GM18907 (cell line): ENCODE data around the gene ZNF785.

Experiments used
- ATAC-seq: cut with Tn5 transposase; IDR thresholded peaks from one replicate; pipeline ENCODE4 v1.9.1; 2021; ENCODE audit warnings: mild to moderate bottlenecking, moderate library complexity; ENCODE audit not compliant: unreplicated experiment

Gene ZNF785

DNA sequence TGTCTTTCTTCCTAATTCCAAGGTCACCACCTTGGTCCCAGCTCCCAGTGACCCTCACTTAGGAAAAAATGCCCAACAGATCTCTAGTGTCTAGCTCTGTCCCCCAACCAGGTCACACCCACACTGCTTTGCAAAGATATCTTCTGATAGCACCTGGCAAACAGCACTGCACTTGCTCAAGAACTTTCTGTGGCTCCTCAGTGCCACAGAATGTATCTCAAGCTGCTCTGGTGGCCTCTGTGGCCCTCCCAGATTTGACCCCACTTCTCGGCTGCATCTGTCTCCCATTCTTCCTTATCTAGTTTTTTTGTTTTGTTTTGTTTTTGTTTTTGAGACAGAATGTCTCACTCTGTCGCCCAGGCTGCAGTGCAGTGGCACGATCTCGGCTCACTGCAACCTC lies 19.0 kb downstream of the ZNF785 start:
- ATAC-seq = no peak

DNA sequence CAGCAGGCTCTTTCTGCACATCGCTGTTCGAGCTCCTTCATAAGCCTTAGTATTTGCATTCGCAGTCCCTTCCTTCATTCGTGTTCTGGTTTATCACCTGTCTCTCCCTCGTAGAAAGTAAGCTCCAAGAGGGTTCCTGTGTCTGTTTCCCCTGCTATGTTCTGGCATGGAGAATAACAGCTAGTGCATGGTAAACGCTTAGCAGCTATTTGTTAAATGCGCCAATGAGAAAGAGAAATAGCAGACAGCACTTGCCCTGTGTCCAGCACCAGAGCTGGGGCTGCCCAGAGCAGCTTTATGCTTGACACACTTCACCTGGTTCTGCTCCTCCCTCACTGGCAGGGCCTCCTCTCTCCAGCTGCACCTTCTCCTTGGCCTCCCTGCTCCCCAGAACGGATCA lies 19.5 kb downstream of the ZNF785 start:
- no peak for ATAC-seq

DNA sequence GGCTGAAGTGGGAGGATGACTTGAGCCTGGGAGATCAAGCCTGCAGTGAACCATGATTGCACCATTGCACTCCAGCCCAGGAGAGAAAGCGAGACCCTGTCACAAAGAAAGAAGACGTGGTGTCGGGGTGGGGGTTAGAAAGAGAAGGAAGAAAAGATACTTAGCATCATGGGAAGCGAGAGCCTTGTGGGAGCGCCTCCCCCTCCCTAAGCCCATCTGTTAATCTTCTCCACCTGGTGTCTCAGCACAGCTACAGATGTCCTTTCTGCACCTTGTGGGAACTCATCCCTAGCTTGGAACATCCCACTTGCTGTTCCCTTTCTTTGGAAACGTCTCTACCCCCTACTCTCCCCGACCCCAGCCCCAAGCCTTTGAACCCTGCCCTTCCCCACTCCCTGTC lies 20.0 kb downstream of the ZNF785 start:
- ATAC-seq = no peak

DNA sequence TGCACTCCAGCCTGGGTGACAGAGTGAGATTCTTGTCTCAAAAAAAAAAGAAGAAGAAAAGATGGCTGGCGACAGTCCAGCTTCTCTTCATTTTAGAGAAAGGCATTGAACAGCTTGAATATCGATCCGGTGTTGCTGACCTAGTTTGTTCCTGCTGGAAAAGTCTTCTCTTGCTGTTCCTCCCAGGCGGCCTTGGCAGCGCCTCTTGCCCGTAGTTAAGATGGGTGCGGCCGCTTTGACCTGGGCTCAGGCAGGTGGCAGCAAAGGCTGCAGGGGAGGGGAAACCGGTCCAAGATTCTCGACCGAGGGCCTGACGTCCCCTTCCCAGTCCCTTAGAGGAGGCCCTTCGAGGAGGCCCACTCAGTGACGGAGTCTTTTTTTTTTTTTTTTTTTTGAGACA lies 23.5 kb downstream of the ZNF785 start:
- ATAC-seq = no peak

DNA sequence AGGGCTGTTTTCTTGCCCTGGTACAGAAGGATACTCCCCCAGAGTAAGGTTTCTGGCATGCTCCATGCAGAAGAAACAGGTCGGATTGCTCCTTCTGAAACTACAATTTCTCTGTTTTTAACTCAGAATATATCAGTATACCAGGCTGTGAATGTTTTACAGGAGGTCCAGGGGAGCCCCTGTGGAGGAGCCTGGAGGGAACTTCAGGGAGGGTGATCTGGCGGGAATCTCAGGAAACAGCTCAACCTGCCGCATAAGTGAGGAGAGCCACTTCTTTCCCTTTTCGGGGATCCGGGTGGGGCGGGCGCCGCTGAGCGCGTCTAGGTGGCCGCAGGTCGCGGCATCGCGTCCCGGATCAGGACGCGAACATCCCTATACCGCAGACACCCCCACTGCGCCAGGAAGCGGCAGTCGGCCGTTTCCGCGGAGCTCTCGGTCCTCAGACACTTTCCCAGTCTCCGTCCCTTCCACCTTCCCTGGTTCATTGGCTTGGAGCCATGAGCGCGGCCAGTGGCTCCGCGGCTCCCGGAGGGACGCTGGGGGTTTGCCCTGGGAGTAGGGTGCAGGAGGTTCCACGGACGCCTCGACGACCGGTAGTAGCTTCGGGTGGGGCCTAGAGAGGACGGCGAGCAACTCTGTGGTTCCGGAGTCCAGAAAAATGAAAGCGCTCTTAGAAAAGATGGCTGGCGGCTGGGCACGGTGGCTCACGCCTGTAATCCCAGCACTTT lies 24.2 kb downstream of the ZNF785 start:
- ATAC-seq = no peak

DNA sequence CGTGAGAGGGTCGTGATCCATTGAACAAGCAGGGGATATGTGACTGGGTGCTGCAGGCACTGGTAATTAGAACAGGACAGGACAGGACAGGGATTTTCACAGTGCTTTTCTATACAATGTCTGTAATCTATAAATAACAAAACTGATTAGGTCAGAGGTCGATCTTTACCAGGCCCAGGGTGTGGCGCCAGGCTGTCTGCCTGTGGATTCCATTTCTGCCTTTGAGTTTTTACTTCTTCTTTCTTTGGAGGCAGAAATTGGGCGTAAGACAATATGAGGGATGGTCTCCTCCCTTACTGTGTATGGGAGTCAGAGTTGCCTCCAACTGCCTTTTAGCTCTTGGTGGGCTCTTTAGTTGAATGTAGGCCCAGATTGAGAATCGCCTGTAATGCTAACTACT lies 25.8 kb downstream of the ZNF785 start:
- no peak for ATAC-seq

DNA sequence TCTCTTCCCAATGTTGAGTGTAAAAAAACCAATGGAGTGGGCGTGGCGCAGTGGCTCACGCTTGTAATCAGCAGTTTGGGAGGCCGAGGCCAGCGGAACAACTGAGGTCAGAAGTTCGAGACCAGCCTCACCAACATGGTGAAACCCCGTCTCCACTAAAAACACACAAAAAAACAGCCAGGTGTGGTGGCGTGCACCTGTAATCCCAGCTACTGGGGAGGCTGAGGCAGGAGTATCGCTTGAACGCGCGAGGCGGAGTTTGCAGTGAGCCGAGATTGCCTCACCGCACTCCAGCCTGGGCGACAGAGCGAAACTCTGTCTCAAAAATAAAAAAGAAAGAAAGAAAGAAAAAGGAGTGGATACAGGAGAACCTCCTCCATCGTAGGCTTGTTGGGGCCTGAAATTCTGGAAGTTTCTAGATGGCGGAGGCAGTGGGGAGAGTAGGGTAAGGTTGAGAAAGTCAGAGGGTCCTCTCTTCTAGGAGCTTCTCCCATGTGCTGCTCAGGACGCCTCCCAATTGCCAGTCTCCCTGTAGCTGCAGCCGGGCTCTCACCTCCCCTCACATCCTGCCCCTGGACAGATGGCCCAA lies 26.6 kb downstream of the ZNF785 start:
- ATAC-seq = no peak

DNA sequence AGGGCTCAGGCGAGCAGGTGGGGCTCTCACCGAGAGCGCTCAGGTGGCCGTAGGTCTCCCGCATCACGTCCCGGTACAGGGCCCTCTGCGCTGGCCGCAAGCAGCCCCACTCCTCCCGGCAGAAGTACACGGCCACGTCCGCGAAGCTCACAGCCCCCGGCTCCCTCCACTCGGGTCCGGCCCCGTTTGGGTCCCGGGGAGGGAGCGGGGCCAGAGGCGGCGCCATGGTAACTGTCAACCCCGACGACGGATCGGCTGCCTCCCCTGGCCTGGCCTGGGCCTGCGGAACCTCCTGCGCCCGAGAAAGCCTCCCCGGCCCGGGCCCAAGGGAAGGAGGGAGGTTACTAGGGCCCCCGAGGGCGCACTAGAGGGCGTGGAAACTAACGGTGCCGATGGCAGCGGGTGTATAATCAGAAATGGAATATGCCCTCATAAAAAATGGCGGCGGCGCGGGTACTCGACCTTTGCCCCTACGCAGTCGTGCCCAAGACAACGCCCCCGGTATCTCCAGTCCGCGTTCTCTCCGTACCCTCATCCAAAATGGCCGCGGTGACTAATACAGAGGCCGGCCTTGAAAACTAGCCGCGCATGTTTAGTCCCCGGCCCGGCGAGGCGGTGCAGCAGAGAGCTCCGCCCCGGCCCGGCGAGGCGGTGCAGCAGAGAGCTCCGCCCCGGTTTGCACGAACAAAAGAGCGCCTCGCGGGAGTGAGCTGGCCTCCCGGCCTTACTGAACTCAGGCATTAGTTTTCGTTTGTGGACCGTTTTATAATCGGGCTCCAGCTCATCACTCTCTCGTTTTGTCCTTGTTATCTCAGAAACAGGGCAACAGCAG lies 27.3 kb downstream of the ZNF785 start, which contains the start of gene ZNF764:
ZNF764 (minus strand) TSS at position 418 of the 832 bp plus-strand sequence; CDS start at position 226, 192 bp downstream.
- ATAC-seq = peak; percentile 89

DNA sequence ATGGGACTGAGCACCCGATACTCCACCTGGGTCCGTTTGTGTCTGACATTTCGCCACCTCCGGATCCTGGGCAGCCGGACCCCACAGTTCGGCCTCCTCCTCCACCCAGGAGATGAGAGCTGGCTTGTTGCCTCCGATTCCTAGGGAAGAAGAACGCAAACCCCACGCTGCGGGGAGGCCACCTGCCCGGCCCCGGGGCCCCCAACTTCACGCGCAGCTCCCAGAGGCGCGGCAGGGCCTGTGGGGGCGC lies 27.9 kb downstream of the ZNF785 start:
- ATAC-seq = no peak

DNA sequence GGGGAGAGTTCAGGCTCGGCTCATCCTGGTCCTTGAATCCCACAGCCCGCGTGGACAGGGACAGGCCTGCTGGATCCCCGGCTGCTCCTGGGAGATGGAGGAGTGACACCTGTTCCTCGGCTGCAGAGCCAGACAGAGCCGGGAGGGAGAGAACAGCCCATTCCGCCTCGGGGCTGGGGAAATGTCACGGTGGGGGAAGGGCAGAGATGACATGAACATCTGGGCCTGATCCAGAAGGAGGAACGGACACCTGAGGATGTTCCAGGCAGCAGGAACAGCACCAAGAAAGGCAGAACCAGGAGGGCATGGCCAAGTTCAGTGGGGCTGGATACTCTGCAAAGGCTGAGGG lies 29.4 kb downstream of the ZNF785 start:
- no peak for ATAC-seq

DNA sequence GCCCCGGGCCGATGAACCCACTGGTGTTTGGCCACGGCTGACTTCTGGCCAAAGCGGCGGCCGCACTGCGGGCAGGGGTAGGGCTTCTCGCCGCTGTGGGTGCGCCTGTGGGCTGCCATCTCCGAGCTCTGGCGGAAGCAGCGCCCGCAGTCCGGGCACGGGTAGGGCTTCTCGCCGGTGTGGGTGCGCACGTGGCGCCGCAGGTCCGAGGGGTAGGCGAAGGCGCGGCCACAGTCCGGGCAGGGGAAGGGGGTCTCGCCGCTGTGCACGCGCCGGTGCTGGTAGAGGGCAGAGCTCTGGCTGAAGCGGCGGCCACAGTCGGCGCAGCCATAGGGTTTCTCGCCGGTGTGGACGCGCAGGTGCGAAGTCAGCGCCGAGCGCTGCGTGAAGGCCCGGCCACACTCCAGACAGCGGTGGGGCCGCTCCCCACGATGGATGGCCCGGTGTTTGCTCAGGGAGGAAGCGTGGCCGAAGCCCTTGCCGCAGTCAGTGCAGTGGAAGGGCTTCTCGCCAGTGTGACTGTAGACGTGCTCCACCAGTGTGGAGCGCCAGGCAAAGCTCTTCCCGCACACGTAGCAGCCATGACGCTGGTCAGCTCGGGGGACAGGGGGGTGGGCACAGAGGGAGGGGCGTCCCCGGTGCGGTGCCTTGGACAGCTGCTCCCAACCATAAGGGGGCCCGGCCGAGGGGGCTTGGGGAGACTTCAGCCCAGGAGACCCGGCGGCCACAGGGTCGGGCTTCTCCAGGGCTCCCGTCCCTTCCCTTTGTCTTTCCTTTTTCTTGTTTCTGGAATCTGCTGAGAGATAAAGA lies 30.0 kb downstream of the ZNF785 start:
- ATAC-seq = no peak

DNA sequence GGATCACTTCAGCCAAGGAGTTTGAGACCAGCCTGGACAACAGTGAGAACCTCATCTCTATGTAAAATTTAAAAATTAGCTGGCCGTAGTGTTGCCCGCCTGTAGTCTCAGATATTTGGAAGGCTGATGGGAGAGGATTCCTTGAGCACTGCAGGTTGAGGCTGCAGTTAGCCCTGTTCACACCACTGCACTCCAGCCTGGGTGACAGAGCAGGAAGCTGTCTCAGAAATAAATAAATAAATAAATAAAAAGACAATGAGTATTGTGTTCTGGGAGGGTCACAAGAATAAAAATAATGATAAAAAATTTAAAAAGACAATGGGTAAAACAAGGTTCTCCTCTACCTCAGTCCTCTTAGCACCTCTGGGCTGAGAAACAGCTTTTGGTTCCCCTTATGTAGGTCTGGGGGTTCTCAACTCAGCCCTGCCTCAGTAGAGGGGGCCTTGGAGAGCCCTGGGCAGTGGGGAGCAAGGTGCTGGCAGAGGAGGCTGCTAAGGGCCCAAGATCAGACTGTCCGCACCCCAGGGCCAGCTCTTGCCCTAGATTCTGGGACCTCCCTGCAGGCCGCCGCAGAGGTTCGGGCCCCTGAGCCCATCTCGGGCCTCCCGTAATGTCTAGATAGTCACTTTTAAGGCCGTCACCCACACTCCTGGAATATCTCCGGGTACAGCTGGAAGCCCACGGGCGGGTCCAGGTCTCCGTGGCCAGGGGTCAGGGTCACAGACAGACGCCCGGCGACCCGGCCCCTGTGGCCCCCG lies 30.8 kb downstream of the ZNF785 start:
- no peak for ATAC-seq

DNA sequence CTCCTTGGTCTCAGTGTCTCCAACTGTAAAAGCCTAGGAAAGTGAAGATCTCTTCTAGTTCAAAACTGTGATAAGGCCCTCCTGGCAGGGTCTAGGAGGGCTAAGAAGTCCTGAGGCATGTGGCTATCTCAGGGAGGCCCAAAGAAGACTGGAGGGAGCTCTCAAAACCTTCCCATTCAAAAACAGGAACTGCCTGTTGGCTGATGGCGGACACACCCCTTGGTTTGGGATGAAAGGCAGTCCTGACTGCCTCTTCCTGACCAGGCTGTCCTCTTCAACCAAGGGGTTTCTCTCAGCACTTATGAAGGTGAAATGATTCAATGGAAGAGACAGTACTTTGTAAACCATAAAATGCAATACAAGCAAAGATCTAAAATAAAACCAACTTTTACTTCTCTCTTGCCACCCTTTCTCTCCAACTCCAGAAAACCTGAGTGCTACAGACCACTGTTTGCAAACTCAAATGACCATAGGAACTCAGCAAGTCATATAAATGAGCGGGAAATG lies 32.1 kb downstream of the ZNF785 start:
- ATAC-seq = no peak

DNA sequence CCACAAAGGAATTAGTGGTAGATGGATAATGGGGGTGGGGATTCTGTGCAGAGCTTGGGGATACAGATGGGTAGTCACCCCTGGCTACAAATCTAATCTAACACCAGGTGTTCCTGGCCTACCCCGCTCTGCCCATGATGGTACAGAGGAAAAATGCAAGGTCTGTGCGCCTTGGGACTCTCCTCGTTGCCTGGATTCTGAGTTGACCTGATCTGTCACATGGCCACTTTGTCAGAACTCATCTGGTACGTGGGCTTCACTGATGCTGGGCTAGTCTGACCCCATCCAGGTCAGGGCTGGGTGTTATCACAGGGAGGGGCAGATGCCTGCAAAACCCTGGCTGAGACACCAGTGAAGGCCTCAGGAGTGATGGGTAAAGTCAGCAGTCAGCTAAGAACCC lies 32.5 kb downstream of the ZNF785 start:
- no peak for ATAC-seq

DNA sequence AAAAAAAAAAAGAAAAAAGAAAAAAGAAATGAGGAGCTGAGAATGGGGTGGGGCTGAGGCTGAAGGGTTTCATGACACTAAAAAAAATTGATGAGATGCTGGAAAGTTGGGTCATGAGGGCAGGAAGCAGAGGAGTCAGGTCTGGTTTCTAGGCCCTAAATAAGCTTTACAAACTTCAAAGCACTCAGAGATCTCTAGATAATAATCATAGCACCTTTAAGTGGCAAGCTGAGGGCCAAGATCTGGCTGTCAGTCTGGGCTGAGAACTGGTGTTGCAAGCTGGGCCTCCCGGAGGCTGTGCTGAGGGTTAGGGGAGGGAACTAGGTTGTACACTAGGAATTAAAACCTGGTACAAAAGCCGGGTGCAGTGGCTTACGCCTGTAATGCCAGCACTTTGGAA lies 33.7 kb downstream of the ZNF785 start:
- no peak for ATAC-seq

DNA sequence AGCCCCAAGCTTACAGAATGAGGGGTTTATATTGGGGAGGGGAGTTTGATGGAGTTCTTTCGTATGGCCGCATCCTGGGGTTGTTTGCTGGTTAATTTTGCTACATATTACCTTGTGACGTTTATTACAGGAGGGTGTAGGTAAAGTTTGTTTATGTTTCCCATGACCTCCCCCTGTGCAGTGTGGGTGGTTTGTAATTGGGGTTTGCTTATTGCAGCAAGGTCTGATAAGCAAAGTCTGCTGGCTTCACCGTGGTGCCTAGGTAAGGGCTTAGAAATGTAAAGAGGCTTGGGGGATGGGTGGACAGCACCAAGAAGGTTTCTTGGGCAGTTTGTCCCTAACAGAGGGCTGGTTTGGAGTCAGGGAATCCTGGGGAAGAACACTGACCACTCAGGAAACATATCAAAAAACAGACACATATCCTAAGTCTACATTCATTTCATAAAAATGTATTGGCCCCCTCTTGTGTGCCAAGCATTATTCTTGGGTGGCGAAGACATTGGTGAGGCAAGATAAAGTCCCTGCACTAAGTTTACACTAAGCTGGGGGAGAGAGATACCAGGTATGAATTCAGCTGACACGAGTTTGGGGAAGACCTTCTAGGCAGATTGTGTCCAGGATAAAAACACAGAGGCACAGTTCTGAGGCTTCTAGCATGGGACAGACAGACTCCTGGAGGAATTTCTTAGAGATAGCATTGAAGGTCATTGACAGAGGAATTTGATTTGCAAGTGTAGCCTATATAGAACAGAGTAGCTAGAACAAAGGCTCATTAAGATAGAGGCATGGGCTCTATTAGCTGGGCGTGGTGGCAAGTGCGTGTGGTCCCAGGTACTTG lies 36.9 kb downstream of the ZNF785 start:
- ATAC-seq = no peak

DNA sequence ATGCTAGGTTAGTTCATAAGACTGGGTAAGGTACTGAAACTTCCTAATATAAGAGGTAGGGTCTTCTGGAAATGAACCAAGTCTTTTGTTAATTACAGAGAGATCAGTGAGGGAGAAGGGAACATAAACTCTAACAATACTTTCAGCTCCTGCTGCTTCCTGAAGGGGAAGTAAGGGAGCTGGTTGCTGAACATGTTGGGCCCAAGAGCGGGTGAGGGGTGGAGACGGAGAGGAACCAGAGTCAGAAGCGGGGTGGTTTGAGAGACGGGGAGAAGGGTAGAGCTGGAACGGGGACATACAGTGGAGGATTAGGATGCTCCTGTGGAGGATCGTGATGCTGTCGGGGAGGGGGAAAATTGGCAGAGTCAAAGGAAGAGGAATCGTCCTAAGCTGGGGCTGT lies 39.4 kb downstream of the ZNF785 start:
- no peak for ATAC-seq

DNA sequence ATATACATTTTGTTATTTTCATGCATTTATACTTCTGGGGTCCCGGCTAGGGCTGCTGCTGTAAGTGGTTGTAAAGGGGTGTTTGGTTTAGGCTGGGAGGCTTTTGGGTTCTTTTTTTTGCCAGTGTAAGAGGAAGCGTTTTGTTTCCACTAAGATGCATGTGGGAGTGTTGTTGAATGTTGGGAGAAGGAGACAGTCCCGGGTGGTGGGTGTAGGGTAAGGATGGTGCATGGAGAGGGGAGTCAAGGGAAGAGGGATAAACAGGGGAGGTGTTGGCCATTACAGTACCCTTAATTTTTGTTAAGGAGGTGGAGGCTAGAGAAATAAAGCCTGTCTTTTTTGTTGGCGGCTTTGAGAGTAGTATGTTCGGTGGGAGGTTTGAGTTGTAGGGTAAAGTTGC lies 42.4 kb downstream of the ZNF785 start:
- no peak for ATAC-seq

DNA sequence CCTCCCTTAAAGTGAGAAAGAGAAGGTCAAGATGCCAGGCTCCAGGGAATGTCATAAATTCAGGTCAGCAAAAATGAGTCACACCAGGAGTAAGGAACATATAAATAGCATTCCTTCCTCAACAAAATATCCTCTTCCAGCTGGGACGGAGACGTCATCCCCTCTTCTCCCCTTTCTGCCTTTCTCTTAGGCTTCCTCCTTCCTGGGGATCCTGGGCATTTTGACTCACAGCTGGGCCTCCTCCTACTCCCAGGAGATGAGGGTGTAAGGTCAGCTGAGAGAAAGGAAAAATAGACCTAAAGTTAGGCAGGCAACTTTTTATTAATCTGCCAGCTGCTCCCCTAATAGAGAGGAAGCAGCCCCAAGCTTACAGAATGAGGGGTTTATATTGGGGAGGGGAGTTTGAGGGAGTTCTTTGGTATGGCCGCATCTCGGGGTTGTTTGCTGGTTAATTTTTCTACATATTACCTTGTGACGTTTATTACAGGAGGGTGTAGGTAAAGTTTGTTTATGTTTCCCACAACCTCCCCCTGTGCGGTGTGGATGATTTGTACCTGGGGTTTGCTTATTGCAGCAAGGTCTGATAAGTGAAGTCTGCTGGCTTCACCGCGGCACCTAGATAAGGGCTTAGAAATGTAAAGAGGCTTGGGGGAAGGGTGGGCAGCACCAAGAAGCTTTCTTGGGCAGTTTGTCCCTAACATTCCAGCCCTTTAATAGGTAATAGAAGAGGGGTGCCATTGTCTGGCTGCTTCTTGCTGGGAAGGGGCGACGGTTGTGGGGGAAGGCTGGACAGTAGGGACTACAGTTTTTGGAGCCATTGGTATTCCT lies 43.8 kb downstream of the ZNF785 start:
- no peak for ATAC-seq
